ENCODE results near the gene MAGI1.

Gene MAGI1

DNA sequence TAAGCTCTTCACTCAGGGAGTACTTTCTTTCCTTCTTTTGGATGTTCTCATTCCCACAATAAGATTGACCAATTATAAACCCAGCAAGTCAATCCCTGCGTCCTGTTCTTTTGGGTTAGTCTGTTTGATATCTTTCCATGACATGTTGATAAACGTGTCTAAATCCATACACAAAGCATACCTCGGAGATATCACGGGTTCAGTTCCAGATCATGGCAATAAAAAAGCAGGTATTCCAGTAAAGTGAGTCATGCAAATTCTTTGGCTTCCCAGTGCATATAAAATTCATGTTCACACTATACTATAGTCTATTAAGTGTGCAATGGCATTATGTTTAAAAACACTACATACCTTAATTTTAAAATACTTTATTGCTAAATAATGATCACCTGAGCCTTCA, 667.7 kb downstream of the MAGI1 start:
- no peaks in the 10 kb centered on the region for H3K27me3 ChIP-seq (ENCODE audit: insufficient read depth, low read length, poor library complexity, severe bottlenecking)
- TF ChIP-seq CTCF (conservative IDR thresholded peaks at IDR 0.05; ENCODE audit: low read length) (no peak), EZH2phosphoT487 (IDR thresholded peaks at IDR 0.05; ENCODE audit: borderline replicate concordance) (no peak)
- H2AFZ ChIP-seq (ENCODE audit: low read length): no peak overlapping the region
- H4K20me1 ChIP-seq (ENCODE audit: insufficient read depth, low read length, poor library complexity, severe bottlenecking): no peaks in the 10 kb centered on the region
- no peak overlapping the region for H3K4me3 ChIP-seq (ENCODE audit: low read length, poor library complexity, severe bottlenecking)
- no peak overlapping the region for H3K4me2 ChIP-seq (ENCODE audit: low read depth, low read length, poor library complexity, severe bottlenecking)
- H3K36me3 ChIP-seq (ENCODE audit: insufficient read depth, low read length): no peaks in the 10 kb centered on the region
- H3F3A ChIP-seq (ENCODE audit: low read depth): no peaks in the 10 kb centered on the region
- no peaks in the 10 kb centered on the region for H3K79me2 ChIP-seq (ENCODE audit: insufficient read depth, low read length)
- no peaks in the 10 kb centered on the region for H3K4me1 ChIP-seq (ENCODE audit: insufficient read depth, low read length, poor library complexity, severe bottlenecking)
- no peaks in the 10 kb centered on the region for H3K9me2 ChIP-seq (replicated peaks; ENCODE audit: low read depth, low read length)
- H3K9ac ChIP-seq (ENCODE audit: low read depth, low read length, poor library complexity, severe bottlenecking): no peak overlapping the region
- no peaks in the 10 kb centered on the region for H3K9me3 ChIP-seq (ENCODE audit: insufficient read depth, low read depth, low read length)

GRCh38 chr3:65368866-65369265, 669.9 kb downstream of the MAGI1 start:
- TF ChIP-seq CTCF (conservative IDR thresholded peaks at IDR 0.05; ENCODE audit: low read length) (no peak), EZH2phosphoT487 (IDR thresholded peaks at IDR 0.05; ENCODE audit: borderline replicate concordance) (no peak)
- H3K27me3 ChIP-seq (ENCODE audit: insufficient read depth, low read length, poor library complexity, severe bottlenecking): no peaks in the 10 kb centered on the region
- H3K9ac ChIP-seq (ENCODE audit: low read depth, low read length, poor library complexity, severe bottlenecking): no peak overlapping the region
- H3K9me3 ChIP-seq (ENCODE audit: insufficient read depth, low read depth, low read length): no peaks in the 10 kb centered on the region
- H3K36me3 ChIP-seq (ENCODE audit: insufficient read depth, low read length): no peaks in the 10 kb centered on the region
- no peaks in the 10 kb centered on the region for H3K9me2 ChIP-seq (replicated peaks; ENCODE audit: low read depth, low read length)
- no peak overlapping the region for H2AFZ ChIP-seq (ENCODE audit: low read length)
- H4K20me1 ChIP-seq (ENCODE audit: insufficient read depth, low read length, poor library complexity, severe bottlenecking): no peaks in the 10 kb centered on the region
- H3K4me3 ChIP-seq (ENCODE audit: low read length, poor library complexity, severe bottlenecking): no peak overlapping the region
- H3K79me2 ChIP-seq (ENCODE audit: insufficient read depth, low read length): no peaks in the 10 kb centered on the region
- no peak overlapping the region for H3K4me2 ChIP-seq (ENCODE audit: low read depth, low read length, poor library complexity, severe bottlenecking)
- no peaks in the 10 kb centered on the region for H3F3A ChIP-seq (ENCODE audit: low read depth)
- no peaks in the 10 kb centered on the region for H3K4me1 ChIP-seq (ENCODE audit: insufficient read depth, low read length, poor library complexity, severe bottlenecking)

DNA sequence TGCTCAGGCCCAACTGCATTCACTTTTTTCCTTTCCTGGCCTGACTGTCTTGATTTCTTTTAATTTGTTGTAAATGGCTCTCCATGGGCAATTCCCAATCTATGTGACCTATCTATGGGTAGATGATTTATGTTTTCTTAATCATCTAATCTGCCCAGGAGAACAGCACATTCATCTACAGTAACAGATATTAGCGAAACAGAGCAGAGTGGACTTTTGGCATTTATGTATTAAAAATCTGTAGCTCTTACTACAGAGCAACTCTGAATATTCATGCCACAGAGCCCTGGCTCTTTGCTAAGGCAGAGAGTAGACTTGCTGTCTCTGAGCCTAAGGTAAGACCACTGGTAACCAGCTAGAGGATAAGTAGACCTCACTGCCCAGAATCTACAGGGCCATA, 676.0 kb downstream of the MAGI1 start:
- no peak for TF ChIP-seq CTCF (conservative IDR thresholded peaks at IDR 0.05; ENCODE audit: low read length)
- TF ChIP-seq EZH2phosphoT487 (IDR thresholded peaks at IDR 0.05; ENCODE audit: borderline replicate concordance): no peak
- no peaks in the 10 kb centered on the region for H3K36me3 ChIP-seq (ENCODE audit: insufficient read depth, low read length)
- no peaks in the 10 kb centered on the region for H3K9me2 ChIP-seq (replicated peaks; ENCODE audit: low read depth, low read length)
- H2AFZ ChIP-seq (ENCODE audit: low read length): no peak overlapping the region
- no peaks in the 10 kb centered on the region for H4K20me1 ChIP-seq (ENCODE audit: insufficient read depth, low read length, poor library complexity, severe bottlenecking)
- no peak overlapping the region for H3K4me3 ChIP-seq (ENCODE audit: low read length, poor library complexity, severe bottlenecking)
- no peak overlapping the region for H3K9ac ChIP-seq (ENCODE audit: low read depth, low read length, poor library complexity, severe bottlenecking)
- no peaks in the 10 kb centered on the region for H3F3A ChIP-seq (ENCODE audit: low read depth)
- no peaks in the 10 kb centered on the region for H3K79me2 ChIP-seq (ENCODE audit: insufficient read depth, low read length)
- H3K27me3 ChIP-seq (ENCODE audit: insufficient read depth, low read length, poor library complexity, severe bottlenecking): no peaks in the 10 kb centered on the region
- no peaks in the 10 kb centered on the region for H3K4me1 ChIP-seq (ENCODE audit: insufficient read depth, low read length, poor library complexity, severe bottlenecking)
- H3K4me2 ChIP-seq (ENCODE audit: low read depth, low read length, poor library complexity, severe bottlenecking): no peak overlapping the region
- H3K9me3 ChIP-seq (ENCODE audit: insufficient read depth, low read depth, low read length): no peaks in the 10 kb centered on the region

Data from Loucy (cell line).